NCI-H1105 treated with DMSO at 0.1 percent for 48 hours (cell line): ENCODE measurements around the gene SIRT4.

ENCODE experiments used
- DNase-seq: peaks from one replicate; lab custom pipeline; 2025; lab: John Stamatoyannopoulos, UW

SIRT4 gene

GRCh38 chr12:120278137-120279069 lies 23.7 kb upstream of the SIRT4 start:
- DNase-seq, result no peak

GRCh38 chr12:120283318-120283717 lies 18.8 kb upstream of the SIRT4 start:
- no peak for DNase-seq

GRCh38 chr12:120284381-120284780 lies 17.7 kb upstream of the SIRT4 start:
- DNase-seq, result no peak

- no peak for DNase-seq
These were observed 15.2 kb upstream of the SIRT4 start for GRCh38 chr12:120286768-120287490.

- DNase-seq, result no peak
These were observed 14.6 kb upstream of the SIRT4 start for GRCh38 chr12:120287491-120287890.

- DNase-seq, result peak; percentile 22
These were observed 11.4 kb upstream of the SIRT4 start for GRCh38 chr12:120290609-120291305.

- no peak for DNase-seq
These were observed 9.8 kb upstream of the SIRT4 start for GRCh38 chr12:120292411-120292660.

- peak; percentile 90 for DNase-seq
These were observed 9.2 kb upstream of the SIRT4 start, which contains the start of gene RNU4-1 for GRCh38 chr12:120292661-120293531. TSS of gene RNU4-1 (minus strand) at chr12:120293237.

GRCh38 chr12:120314220-120314619 lies 12.1 kb downstream of the SIRT4 start:
- DNase-seq, result no peak

GRCh38 chr12:120316798-120317223 lies 14.7 kb downstream of the SIRT4 start:
- no peak for DNase-seq

- peak; percentile 100 for DNase-seq
These were observed 15.3 kb downstream of the SIRT4 start for GRCh38 chr12:120317224-120318105.

- no peak for DNase-seq
These were observed 19.5 kb downstream of the SIRT4 start for GRCh38 chr12:120321382-120322202.

GRCh38 chr12:120323772-120324171 lies 21.7 kb downstream of the SIRT4 start:
- DNase-seq, result no peak

- DNase-seq, result no peak
These were observed 22.8 kb downstream of the SIRT4 start for GRCh38 chr12:120324841-120325417.

- no peak for DNase-seq
These were observed 25.5 kb downstream of the SIRT4 start, which contains the start of gene PLA2G1B for GRCh38 chr12:120327593-120327992. TSS of gene PLA2G1B (minus strand) at chr12:120327779. CDS start at chr12:120327753, 26 bp downstream.

GRCh38 chr12:120328228-120328627 lies 26.1 kb downstream of the SIRT4 start:
- DNase-seq, result no peak

- no peak for DNase-seq
These were observed 29.3 kb downstream of the SIRT4 start for GRCh38 chr12:120331390-120331789.

GRCh38 chr12:120332041-120332440 lies 29.9 kb downstream of the SIRT4 start:
- no peak for DNase-seq

- DNase-seq, result no peak
These were observed 30.4 kb downstream of the SIRT4 start for GRCh38 chr12:120332523-120332922.
